Activated B cell treated with CpG ODN at 0.5 μM for 24 hours (primary cell): ENCODE results near the gene RASAL2. TPM values are rescaled to one million over a fixed set of nuclear protein-coding genes. Genes with fewer than 3 reads are reported as not detected.
"Not testable (repeated sequence)": the region's sequence is repeated elsewhere in the genome, so short reads cannot be mapped to it uniquely, and the experiment has no call there.

Source experiments
- ATAC-seq: fragments of 200-7000 bp; cut with Tn5 transposase; one replicate; pipeline ENCODE4 v1.10.0; 2021; ENCODE audit warnings: low read depth, mild to moderate bottlenecking, moderate library complexity
- CTCF ChIA-PET: fragments of 350-600 bp; sonication (Branson Sonifier 250); formaldehyde crosslinking; loops from one replicate; lab custom pipeline; 2021; ENCODE audit warnings: antibody characterized with exemption; lab: Charles Lee
- POLR2A ChIA-PET: fragments of 350-600 bp; sonication (Branson Sonifier 250); formaldehyde crosslinking; loops from one replicate; lab custom pipeline; 2021; ENCODE audit warnings: antibody characterized with exemption; lab: Charles Lee
- DNase-seq: peaks from one replicate; pipeline ENCODE4 v3.0.0; 2022
- H3K27ac Mint-ChIP-seq: one replicate; pipeline ENCODE4 v1.8.0; 2020; ENCODE audit warnings: mixed read lengths
- H3K27me3 Mint-ChIP-seq: one replicate; pipeline ENCODE4 v1.8.0; 2021; ENCODE audit warnings: mixed read lengths
- H3K36me3 Mint-ChIP-seq: one replicate; pipeline ENCODE4 v1.8.0; 2021; ENCODE audit warnings: low read depth, mixed read lengths
- H3K4me1 Mint-ChIP-seq: one replicate; pipeline ENCODE4 v1.8.0; 2021; ENCODE audit warnings: mixed read lengths
- H3K4me3 Mint-ChIP-seq: one replicate; pipeline ENCODE4 v1.8.0; 2020; ENCODE audit warnings: mild to moderate bottlenecking, mixed read lengths
- H3K9me3 Mint-ChIP-seq: one replicate; pipeline ENCODE4 v1.8.0; 2020; ENCODE audit warnings: mixed read lengths
- intact Hi-C: fragments of 100-400 bp; cut with micrococcal nuclease; formaldehyde crosslinking; loops from one replicate; pipeline ENCODE4 v1.15.1; 2024
- total RNA-seq: library from RNA; stranded (reverse); gene quantifications from 2 replicates; pipeline ENCODE4 v1.2.3, GENCODE V29; 2022
- TF ChIP-seq, protein P1 (sequence below): fragments of 200-600 bp; IDR thresholded peaks from one replicate; pipeline ENCODE4 v1.8.0; 2022; ENCODE audit warnings: antibody characterized with exemption, mild to moderate bottlenecking

Gene RASAL2
- total RNA-seq, 1 donor from 2014 or later, result 0.16 TPM

GRCh38 chr1:178118524-178118923 is 24.6 kb downstream of the RASAL2 start:
- no peaks in the 10 kb centered on the region for H3K4me1 Mint-ChIP-seq
- CTCF ChIA-PET, result no interaction called here

GRCh38 chr1:178119628-178120027 is 25.7 kb downstream of the RASAL2 start:
- Mint-ChIP-seq H3K4me3 (no peak overlapping the region), H3K27ac (no peak overlapping the region), H3K9me3 (no peaks in the 10 kb centered on the region), H3K4me1 (no peaks in the 10 kb centered on the region), H3K36me3 (no peaks in the 10 kb centered on the region), H3K27me3 (peaks cover 13% of the 10 kb centered on the region)
- intact Hi-C loops, result no loop called here
- DNase-seq (no peak), ATAC-seq (no peak)
- TF ChIP-seq, protein P1, sequence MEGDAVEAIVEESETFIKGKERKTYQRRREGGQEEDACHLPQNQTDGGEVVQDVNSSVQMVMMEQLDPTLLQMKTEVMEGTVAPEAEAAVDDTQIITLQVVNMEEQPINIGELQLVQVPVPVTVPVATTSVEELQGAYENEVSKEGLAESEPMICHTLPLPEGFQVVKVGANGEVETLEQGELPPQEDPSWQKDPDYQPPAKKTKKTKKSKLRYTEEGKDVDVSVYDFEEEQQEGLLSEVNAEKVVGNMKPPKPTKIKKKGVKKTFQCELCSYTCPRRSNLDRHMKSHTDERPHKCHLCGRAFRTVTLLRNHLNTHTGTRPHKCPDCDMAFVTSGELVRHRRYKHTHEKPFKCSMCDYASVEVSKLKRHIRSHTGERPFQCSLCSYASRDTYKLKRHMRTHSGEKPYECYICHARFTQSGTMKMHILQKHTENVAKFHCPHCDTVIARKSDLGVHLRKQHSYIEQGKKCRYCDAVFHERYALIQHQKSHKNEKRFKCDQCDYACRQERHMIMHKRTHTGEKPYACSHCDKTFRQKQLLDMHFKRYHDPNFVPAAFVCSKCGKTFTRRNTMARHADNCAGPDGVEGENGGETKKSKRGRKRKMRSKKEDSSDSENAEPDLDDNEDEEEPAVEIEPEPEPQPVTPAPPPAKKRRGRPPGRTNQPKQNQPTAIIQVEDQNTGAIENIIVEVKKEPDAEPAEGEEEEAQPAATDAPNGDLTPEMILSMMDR, result no peak
- CTCF ChIA-PET, result no interaction called here
- POLR2A ChIA-PET, result no interaction called here

More at GRCh38 chr1:178118524-178118923, 24.6 kb downstream of the RASAL2 start:
- no peak overlapping the region for H3K4me3 Mint-ChIP-seq
- POLR2A ChIA-PET, result no interaction called here
- TF ChIP-seq, protein P1, result no peak
- H3K27ac Mint-ChIP-seq, result no peak overlapping the region
- ATAC-seq, result no peak
- H3K27me3 Mint-ChIP-seq, result peaks cover 13% of the 10 kb centered on the region
- H3K36me3 Mint-ChIP-seq, result no peaks in the 10 kb centered on the region
- intact Hi-C loops, result no loop called here
- no peak for DNase-seq
- no peaks in the 10 kb centered on the region for H3K9me3 Mint-ChIP-seq

GRCh38 chr1:178120088-178120487 is 26.2 kb downstream of the RASAL2 start:
- no peak overlapping the region for H3K27ac Mint-ChIP-seq
- DNase-seq (no peak), ATAC-seq (no peak)
- no peak overlapping the region for H3K4me3 Mint-ChIP-seq
- no peaks in the 10 kb centered on the region for H3K36me3 Mint-ChIP-seq
- CTCF ChIA-PET, result no interaction called here
- peaks cover 13% of the 10 kb centered on the region for H3K27me3 Mint-ChIP-seq
- POLR2A ChIA-PET, result no interaction called here
- H3K9me3 Mint-ChIP-seq, result no peaks in the 10 kb centered on the region
- H3K4me1 Mint-ChIP-seq, result no peaks in the 10 kb centered on the region
- TF ChIP-seq, protein P1, result no peak
- intact Hi-C loops, result no loop called here

GRCh38 chr1:178120520-178121052 is 26.7 kb downstream of the RASAL2 start:
- DNase-seq, H3K27ac Mint-ChIP-seq, H3K4me1 Mint-ChIP-seq, ATAC-seq, intact Hi-C loops, H3K36me3 Mint-ChIP-seq, H3K4me3 Mint-ChIP-seq, POLR2A ChIA-PET, H3K9me3 Mint-ChIP-seq, H3K27me3 Mint-ChIP-seq, CTCF ChIA-PET: not testable (repeated sequence)

DNA sequence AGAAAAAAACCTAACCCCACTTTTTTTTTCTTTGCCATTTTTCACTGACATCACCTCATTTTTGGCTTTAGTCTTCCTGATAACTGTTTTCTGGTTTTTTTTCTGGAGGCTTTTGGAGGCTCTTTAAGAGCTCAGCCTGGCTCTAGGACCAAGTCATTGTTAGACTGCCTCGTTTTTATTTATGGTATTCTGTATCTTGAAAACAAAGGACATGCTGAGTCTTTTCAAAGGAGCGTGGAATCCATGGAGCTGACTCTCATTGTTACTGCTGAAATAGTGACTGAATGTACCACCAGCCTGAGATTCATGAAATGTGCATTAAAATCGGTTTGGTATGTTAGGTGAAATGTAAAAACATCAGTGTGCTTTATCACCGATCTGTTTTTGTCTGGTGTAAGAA is 28.0 kb downstream of the RASAL2 start:
- intact Hi-C loops, result no loop called here
- Mint-ChIP-seq H3K27ac (no peak overlapping the region), H3K36me3 (no peaks in the 10 kb centered on the region), H3K27me3 (peaks cover 8% of the 10 kb centered on the region), H3K9me3 (no peaks in the 10 kb centered on the region), H3K4me3 (no peak overlapping the region), H3K4me1 (no peaks in the 10 kb centered on the region)
- TF ChIP-seq, protein P1, result no peak
- ATAC-seq (no peak), DNase-seq (no peak)
- ChIA-PET POLR2A (no interaction called here), CTCF (no interaction called here)

DNA sequence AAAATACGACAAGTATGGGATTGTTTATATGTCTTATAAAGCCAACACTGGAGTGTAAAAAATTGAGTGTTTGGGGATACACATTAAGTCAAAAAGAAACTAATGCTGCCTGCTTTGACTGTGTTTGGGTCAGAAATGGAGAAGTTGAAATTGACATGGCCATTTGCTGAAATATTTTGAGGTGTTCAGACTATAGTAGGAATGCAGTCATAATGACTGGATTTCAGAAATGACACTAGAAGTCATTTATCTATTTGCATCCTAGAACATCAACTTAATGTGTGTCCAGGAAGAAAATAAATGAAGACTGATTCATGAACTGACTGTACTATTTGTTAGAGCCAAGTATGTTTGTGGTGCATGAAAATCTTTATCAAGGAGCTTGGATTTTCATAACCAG is 28.4 kb downstream of the RASAL2 start:
- H3K4me1 Mint-ChIP-seq, result no peaks in the 10 kb centered on the region
- DNase-seq, result no peak
- H3K36me3 Mint-ChIP-seq, result no peaks in the 10 kb centered on the region
- TF ChIP-seq, protein P1, result no peak
- ATAC-seq, result no peak
- intact Hi-C loops, result no loop called here
- H3K9me3 Mint-ChIP-seq, result no peaks in the 10 kb centered on the region
- no peak overlapping the region for H3K4me3 Mint-ChIP-seq
- peaks cover 8% of the 10 kb centered on the region for H3K27me3 Mint-ChIP-seq
- no peak overlapping the region for H3K27ac Mint-ChIP-seq
- ChIA-PET POLR2A (no interaction called here), CTCF (no interaction called here)
